Inflammatory macrophage (primary cell): ENCODE results near the gene AMDHD2.
A peak's percentile ranks its signal among the peaks of the same experiment; 100 is the strongest.
"Not testable (repeated sequence)": the region's sequence is repeated elsewhere in the genome, so short reads cannot be mapped to it uniquely, and the experiment has no call there.

Experiments
- DNase-seq, 2 donors: peaks; one replicate each; pipeline ENCODE4 v3.0.0-alpha.2; 2020 to 2022

The AMDHD2 gene

DNA sequence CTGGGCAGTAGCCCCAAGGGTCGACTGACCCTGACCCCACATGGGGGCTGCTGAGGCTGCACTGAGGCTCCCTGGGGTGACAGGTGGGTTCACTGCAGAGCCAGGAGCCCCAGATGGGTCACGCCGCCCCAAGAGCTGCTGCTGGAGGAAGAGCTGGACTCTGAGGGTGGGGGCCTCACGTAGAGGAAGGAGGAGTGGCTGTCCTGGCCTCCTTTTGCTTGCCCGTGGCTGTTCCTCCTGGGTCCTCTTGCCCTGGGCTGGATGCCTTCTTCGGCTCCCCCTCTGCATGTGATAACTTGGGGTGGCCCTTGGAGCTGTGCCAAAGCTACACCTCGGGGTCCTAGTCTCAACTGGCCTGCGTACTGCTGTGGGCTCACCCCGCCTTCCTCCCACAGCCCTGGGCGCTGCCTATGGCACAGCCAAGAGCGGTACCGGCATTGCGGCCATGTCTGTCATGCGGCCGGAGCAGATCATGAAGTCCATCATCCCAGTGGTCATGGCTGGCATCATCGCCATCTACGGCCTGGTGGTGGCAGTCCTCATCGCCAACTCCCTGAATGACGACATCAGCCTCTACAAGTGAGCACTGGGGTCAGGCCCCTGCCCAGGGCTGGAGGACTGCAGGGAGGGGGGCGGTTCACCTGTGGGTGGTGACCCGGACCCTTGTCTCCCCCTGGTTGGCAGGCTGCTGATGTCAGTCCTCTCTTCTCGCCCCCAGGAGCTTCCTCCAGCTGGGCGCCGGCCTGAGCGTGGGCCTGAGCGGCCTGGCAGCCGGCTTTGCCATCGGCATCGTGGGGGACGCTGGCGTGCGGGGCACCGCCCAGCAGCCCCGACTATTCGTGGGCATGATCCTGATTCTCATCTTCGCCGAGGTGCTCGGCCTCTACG is 1.1 kb upstream of the AMDHD2 start:
- no peak for DNase-seq

DNA sequence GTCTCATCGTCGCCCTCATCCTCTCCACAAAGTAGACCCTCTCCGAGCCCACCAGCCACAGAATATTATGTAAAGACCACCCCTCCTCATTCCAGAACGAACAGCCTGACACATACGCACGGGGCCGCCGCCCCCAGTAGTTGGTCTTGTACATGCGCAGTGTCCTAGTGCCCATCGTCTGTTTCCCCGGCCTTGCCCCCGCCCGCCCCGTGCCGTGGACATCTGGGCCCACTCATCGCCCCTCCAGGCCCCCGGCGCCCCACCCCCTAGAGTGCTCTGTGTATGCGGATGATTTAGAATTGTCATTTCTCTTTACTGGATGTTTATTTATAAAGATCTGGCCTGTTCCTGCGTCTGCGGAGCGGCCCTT is 475 bp upstream of the AMDHD2 start:
- no peak for DNase-seq

DNA sequence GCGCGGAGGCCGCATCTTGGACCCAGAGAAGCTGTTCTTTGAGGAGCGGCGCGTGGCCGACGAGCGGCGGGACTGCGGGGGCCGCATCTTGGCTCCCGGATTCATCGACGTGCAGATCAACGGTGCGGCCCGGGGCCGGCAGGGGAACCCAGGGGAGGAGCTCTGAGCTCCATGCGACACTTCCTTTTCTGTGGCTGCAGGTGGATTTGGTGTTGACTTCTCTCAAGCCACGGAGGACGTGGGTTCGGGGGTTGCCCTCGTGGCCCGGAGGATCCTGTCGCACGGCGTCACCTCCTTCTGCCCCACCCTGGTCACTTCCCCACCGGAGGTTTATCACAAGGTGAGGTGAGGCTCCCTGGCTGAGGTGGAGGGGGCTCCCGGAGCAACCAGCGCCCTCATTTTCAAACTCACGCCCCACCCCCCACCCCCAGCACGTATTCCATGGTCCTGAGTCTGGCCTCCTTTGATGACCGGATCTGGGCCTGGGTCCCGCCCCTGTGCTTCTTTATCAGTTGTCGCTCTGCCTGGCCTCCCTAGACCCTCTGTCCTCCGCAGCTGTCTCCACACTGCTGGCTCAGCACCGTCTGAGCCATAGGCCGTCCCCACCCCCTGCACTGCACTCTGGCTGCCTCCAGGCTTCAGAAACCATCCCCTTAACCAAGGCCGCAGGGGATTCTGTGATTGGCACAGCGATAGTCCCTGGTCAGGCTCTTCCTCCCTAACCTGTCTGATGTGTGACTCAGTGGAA is 787 bp downstream of the AMDHD2 start:
- DNase-seq, result peak; percentile 43 to 65

DNA sequence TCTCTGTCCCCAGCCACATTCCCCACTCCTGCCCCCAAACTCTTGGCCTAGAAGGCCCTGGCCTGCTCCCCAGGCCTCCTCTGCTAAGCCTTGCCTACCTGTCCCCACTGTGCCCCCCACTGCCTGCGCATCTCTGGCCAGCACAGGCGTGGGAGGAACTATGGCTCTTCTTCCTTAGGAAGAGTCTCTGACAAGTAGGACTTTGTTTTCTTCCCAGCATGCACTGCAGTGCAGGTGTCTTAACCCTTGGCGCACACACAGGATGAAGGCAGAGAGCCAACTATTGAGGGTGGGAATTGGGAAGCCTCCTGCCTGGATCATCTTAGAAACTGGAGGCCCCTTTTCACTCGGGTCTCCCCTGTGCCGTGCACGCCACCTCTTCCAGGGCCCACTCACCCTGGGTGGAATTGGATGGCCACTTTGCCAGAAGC is 3.6 kb downstream of the AMDHD2 start:
- DNase-seq, result no peak

DNA sequence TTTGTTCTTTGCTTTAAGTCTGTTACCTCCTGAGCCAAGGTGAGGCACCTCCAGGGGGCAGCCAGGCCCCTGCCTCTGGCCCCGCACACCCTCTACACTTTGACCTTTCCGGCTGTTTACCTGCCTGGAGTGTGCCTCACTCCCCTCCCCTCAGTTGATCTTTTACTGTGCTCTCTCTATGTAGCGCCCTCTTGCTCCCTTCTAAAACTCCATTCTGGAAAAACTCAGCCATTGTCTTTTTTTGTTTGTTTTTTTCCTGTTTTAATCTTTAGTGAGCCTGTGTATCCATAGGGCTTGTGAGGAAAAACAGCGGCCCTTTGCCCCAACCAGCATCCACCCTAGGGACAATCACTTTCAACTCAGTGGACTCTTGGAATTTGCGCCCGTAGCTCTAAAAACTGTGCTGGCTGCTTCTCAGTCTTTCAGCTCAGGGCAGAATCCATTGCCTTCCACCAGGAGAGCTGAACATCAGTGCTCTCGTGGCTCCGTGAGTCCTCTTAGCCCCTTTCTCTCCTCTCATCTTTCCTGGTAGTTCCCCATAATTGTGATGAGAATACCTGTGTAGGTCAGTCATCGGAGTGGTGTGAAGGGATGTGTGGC is 4.3 kb downstream of the AMDHD2 start:
- no peak for DNase-seq

DNA sequence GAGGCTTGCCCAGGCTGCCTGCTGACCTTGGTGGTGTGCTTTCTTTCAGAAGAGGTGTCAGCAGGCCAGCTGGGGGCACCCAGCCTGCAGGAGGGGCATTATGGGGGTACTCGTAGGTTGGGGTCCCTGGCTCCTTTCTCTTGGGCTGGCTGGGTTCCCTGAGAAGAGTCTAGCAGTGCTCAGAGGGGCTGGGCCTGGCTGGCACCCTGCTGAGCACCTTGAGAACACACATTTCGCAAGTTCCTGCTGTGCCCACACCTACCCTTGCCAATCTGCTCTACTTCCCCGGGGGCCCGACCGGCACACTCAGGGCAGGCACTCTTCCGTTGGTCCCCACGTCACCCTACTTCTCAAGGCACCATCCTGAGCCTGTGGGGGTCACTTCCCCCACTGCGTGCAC is 6.0 kb downstream of the AMDHD2 start:
- no peak for DNase-seq

DNA sequence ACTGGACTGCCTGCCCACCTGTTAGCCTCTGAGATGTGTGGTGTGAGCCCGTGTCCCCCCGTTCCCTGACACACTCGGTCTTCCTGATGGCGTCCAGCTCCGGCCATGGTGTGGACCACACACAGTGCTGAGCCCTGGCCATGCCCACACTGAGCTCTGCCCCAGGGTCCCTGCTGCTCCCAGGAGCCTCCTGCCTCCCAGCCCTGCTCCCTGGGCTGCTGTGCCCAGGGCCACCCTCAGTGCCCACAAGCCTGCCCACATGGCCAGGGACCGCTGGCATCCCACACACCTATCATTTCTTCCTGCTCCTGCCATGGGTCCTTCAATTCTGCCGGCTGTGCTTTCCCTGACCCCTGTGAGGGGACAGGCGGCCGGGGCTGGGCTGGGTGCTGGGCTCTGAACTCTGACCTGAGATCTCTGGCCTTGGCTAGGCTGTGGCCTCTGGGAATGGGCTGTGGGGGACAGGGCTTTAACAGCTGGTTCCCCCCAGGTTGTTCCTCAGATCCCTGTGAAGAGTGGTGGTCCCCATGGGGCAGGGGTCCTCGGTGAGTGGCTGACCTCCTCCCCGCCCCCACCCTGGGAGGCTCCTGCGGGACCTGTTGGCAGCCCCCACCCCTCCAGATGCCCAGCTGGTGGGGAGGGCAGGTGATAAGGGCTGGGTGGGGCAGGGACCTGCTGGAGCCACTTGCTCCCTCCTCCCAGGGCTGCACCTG is 7.1 kb downstream of the AMDHD2 start:
- no peak for DNase-seq

DNA sequence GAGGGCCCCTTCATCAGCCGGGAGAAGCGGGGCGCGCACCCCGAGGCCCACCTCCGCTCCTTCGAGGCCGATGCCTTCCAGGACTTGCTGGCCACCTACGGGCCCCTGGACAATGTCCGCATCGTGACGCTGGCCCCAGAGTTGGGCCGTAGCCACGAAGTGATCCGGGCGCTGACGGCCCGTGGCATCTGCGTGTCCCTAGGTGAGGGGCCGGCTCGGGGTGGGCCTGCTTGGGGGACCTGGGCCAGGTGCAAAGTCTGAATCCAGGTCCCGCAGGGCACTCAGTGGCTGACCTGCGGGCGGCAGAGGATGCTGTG is 7.6 kb downstream of the AMDHD2 start:
- DNase-seq, result no peak

DNA sequence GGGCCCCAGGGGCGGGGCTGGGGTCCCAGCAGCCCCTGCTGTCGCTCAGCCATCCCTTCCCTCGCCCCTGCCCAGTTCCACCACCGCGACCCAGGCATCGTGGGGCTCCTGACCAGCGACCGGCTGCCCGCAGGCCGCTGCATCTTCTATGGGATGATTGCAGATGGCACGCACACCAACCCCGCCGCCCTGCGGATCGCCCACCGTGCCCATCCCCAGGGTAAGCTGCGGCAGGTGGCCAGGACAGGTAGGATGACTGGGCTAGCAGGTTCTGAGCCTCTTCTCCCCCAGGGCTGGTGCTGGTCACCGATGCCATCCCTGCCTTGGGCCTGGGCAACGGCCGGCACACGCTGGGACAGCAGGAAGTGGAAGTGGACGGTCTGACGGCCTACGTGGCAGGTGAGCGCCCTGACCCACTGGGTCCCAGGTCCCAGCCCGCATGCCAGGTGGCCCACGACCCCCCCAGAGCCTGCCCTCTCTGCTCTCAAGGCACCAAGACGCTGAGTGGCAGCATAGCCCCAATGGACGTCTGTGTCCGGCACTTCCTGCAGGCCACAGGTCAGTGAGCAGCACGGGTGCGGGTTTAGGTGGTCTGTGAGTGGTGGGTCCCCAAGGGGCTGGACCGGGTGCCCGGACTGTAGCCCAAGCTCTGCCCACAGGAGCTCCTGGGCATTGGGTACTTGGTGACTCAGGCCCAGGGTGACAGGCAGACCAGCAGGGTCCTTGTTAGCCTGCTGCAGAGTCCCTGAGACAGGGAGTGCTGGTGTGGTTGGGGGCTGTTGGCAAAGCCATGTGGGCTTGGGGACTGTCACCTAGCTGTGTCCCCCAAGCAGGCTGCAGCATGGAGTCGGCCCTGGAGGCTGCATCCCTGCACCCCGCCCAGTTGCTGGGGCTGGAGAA is 8.2 kb downstream of the AMDHD2 start:
- DNase-seq, result no peak

DNA sequence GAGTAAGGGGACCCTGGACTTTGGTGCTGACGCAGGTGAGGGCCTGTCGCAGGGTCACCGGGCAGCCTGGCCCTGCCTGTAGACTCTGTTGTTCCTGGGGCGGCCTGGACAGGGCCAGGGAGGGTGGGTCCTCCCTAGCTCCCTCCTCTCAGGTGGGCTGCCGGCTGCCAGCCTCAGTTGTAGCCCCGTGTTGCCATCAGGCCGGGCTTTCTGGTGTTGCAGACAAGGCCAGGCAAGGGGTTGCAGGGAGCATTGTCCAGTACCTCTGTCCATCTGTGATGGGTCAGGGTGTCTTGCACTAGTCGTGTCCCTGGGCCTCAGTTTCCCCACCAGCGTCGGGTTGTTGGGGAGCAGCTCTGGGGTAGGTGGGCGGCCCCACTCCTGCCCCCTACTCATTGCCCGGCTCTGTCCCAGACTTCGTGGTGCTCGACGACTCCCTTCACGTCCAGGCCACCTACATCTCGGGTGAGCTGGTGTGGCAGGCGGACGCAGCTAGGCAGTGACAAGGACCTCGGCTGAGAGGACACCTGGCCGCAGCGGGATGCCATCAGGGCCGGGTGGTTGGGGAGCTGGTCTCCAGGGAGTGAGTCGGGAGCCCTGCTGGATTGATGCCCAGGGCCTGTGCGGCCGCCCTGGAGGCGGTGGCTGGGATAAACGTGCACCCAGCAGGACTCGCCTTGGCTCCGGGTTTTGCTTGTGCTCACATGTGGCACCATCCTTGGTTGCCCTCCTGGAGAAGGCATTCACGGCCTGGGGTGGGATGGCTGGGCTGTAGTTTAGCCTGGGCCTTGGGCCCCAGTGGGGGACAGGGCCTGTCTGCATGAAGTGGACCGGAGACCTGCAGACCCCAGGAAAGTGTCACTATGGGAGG is 9.1 kb downstream of the AMDHD2 start:
- DNase-seq, result no peak

DNA sequence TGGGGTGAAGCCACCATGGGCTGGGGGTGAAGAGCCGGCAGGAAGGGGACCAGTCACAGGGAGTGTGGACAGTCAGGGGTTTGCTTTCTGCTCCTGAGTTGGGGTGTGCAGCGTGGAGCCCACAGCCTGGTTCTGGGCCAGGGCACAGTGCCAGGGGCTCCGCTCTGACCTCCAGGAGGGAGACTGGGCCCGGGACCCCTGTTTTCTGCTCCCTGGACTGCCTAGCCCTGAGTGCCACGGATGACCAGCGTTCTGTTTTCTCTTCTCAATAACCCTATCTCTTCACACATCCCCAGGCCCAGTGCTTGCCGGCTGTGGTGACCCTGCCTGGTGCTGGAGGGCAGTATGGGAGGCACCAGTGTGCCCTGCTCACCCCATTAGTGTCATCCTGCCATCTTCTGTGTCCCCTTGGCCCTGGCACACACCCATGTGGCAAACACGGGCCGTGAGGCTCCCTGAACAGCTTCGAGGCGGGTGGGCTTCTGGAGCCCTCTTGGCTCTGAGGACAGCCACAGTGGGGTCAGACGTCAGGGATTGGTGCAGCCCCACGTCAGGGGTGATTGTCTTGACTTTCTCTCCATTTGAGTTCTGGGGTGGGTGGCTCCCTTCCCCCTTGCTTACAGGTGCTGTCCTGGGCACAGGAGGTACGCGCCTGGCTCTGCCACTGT is 9.9 kb downstream of the AMDHD2 start:
- DNase-seq, result no peak

DNA sequence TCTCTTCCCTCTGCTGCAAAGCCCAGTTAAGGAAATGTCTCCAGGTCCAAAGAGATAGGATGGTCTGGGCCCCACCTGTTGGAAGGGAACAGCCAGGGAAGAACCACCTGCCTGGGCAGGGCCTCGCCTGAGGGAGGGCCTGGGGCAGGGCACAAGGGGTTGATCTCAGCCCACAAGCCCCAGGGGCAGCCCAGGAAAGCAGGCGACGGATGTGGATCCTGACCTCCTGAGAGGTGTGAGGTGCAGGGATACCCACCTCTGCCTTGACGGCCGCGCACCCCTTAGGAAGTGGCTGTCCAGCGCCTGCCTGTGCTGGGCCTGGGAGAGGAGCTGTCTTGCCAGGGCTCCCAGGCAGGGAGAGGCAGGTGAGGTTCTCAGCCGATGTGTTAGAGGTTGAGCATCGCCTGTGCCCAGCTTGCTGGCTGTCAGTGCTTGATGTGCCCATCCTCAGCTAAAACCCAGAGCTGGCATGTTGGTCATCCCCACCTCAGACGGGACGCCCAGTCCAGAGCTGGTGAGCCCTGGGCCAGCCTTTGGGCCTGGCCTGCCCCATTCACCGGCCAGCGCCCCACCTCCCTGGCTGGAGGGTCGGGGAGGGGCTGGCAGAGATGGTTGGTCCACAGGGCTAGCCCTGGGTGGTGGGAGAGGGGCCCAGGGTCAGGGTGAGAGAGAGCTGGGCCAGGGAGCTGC is 10.6 kb downstream of the AMDHD2 start:
- DNase-seq, result no peak

DNA sequence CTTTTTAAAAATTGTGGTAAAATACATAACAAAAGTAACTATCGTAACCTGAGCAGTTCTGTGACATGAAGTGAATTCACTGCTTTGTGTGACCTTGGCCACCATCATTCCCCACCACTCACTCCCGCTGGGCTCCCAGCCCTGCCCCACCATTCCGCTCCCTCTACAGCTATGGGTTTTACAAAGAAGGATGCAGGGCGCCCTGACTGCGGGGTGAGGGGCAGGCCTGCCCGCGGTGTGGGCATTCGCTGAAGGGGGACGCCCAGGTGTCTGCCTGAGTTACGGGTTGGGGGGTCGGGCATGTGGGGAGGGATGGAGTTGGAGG is 11.2 kb downstream of the AMDHD2 start, which contains the start of gene CEMP1:
Gene CEMP1, minus strand, starts transcription at position 38 of the 325 bp plus-strand sequence. CDS start 335 bp downstream, outside the sequence.
- DNase-seq, result no peak

DNA sequence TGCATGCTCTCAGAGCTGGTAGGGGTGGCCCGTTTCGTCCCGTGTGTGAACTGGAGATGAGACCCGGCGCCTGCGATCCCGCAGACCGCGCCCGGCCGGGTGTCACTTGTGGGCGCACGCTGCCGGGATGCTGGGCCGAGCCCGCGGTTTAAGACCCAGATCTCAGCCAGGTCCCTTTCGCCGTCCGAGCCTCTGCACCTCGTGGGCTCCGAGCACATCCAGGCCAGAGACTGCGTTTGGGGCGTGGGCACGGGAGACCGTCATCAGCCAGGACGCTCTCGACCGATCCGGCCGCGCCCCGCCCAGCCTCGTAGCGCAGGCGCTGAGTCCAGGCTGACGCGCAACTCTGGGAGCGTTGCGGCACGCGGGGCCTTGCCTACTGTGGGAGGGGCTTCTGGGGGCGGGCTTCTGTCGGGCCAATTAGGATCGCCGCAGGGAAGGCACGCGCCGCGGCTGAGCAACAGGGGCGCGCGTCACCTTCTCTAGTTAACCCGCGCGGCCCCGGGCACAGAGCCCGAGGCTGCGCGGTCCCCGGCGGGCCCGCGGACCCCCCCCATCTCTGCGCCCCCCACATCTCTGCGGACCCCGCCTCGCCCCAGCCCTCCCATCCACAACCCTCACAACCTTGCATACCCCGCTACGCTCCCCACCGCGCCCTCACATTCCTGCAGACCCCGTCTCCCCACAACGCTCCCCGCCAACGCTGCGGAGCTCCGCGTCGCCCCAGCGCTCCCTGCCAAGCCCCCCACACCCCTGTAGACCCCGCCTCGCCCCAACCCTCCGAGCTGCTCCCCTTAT is 11.7 kb downstream of the AMDHD2 start:
- DNase-seq, result peak; percentile 98 to 99

DNA sequence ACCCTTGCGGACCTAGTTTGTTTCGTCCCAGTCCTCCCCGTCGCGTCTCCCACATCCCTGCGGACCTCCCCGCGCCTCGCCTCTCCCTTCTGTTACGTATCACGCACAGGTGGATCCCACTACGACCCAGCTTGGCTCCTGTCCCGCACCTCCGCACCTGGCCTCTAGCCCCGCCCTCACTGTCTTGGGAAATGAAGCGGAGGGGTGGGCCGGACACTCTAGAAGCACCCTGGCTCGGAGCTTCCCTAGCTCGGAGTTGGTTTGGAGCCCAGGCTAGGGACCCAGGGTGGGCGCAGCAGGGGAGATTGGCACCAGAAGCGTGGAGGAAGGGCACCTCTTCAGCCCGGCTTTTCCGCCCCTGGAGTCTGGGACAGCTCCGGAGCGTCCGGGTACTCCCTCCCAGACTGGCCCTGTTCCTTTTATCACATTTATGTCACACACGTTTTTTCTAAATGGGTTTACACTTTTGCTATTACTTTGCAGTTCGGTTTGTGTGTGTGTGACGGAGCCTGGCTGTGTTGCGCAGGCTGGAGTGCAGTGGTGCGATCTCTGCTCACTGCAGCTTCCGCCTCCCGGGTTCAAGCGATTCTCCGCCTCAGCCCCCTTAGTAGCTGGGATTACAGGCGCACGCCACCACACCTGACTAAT is 12.4 kb downstream of the AMDHD2 start:
- DNase-seq, result peak; percentile 63 to 70

DNA sequence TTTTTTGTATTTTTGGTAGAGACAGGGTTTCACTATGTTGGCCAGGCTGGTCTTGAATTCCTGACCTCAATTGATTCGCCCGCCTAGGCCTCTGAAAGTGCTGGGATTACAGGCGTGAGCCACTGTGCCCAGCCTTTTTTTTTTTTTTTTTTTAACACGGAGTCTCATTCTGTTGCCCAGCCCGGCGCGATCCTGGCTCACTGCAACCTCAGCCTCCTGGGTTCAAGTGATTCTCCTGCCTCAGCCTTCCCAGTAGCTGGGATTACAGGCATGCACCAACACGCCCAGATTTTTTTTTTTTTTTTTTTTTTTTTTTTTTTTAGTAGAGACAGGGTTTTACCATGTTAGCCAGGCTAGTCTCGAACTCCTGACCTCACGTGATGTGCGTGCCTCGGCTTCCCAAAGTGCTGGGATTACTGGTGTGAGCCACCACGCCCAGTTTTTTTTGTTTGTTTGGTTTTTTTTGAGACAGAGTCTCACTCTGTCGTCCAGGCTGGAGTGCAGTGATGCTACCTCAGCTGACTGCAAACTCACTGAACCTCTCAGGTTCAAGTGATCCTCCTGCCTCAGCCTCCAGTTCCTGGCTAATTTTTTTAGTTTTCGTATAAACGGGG is 13.1 kb downstream of the AMDHD2 start:
- DNase-seq, result not testable (repeated sequence)

DNA sequence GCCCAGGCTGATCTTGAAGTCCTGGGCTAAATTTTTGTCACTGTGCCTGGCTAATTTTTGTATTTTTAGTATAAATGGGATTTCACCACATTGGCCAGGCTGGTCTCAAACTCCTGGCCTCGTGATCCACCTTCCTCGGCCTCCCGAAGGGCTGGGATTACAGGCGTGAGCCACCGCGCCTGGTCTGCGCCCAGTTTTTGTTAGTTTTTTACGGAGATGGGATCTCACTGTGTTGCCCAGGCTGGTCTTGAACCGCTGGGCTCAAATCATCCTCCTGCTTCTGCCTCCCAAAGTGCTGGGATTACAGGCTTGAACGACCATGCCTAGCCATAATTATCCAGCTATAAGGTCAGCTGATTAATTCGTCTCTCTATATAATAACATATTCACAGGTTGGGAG is 13.7 kb downstream of the AMDHD2 start:
- no peak for DNase-seq

DNA sequence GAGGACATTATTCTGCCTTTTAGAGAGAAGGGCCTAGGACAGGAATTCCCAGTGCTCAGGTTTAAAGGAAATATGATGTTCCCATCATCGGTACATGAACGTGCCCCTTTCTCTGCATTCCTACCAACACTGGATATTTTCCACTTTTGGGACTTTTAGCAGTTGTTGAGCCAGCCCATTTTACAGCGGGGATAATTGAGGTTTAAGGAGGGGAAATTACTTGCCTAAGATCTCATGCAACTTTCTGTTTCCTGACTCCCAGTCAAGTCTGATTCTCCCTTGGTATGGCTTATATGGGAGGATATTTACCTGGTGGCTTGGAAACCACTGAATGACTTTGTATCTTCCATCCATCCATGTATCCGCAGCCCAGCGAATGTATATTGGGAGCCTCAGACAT is 14.2 kb downstream of the AMDHD2 start:
- DNase-seq, result not testable (repeated sequence)
